ENCODE measurements around the gene TPM4. TPM values are rescaled to one million over a fixed set of nuclear protein-coding genes. Genes with fewer than 3 reads are reported as not detected.

Gene TPM4
- total and polyA plus RNA-seq, 2 of the 13 experiments (the other 11 are each of a cell fraction or from before 2014, with no cell fraction given): 180 to 188 TPM

- peak; percentile 47; the same call in 1 of the 2 replicates for TF ChIP-seq PATZ1 (CRISPR knock-in tag; IDR thresholded peaks at IDR 0.05)
- 0 out of 2 replicates have a peak, but pooled peaks have one; percentile 10 for TF ChIP-seq SALL1 (CRISPR knock-in tag; IDR thresholded peaks at IDR 0.05)
- TF ChIP-seq EP300 (IDR thresholded peaks at IDR 0.05; ENCODE audit: low read depth in 2 of 2, low read length in 2 of 2): peak in 1 of 2 experiments; percentile 65; a peak in 2 of 4 replicates
- TF ChIP-seq EP300 (CRISPR knock-in tag; IDR thresholded peaks at IDR 0.05; ENCODE audit: borderline replicate concordance): no peak; the same call in 1 of the 2 replicates
- peak; percentile 37; the same call in 1 of the 2 replicates for TF ChIP-seq ELF4 (CRISPR knock-in tag; IDR thresholded peaks at IDR 0.05; ENCODE audit: borderline replicate concordance)
- no peak for TF ChIP-seq MLLT10 (CRISPR knock-in tag; IDR thresholded peaks at IDR 0.05)
- no peak for TF ChIP-seq ESRRA (CRISPR knock-in tag; IDR thresholded peaks at IDR 0.05; ENCODE audit: low read depth)
- peak; percentile 50; the same call in 1 of the 2 replicates for TF ChIP-seq ZNF605 (CRISPR knock-in tag; IDR thresholded peaks at IDR 0.05)
- TF ChIP-seq ZNF550 (CRISPR knock-in tag; IDR thresholded peaks at IDR 0.05; ENCODE audit: borderline replicate concordance): no peak
- TF ChIP-seq DMAP1 (CRISPR knock-in tag; IDR thresholded peaks at IDR 0.05): 0 out of 2 replicates have a peak, but pooled peaks have one; percentile 49
- peak; percentile 66 for TF ChIP-seq NCOA2 (CRISPR knock-in tag; IDR thresholded peaks at IDR 0.05)
- TF ChIP-seq FOXK2 (IDR thresholded peaks at IDR 0.05): no peak
- TF ChIP-seq ZNF362 (CRISPR knock-in tag; IDR thresholded peaks at IDR 0.05; ENCODE audit: borderline replicate concordance): peak; percentile 96
- peak in 1 of 2 experiments; percentile 55; a peak in 1 of 4 replicates for TF ChIP-seq POLR2A (IDR thresholded peaks at IDR 0.05; ENCODE audit: insufficient read depth in 1 of 2, low read depth in 2 of 2, low read length in 2 of 2)
- TF ChIP-seq GMEB2 (CRISPR knock-in tag; IDR thresholded peaks at IDR 0.05; ENCODE audit: low read depth): no peak
- TF ChIP-seq SP5 (CRISPR knock-in tag; IDR thresholded peaks at IDR 0.05; ENCODE audit: borderline replicate concordance, low read depth): peak; percentile 62; the same call in 1 of the 2 replicates
- TF ChIP-seq HDAC2 (CRISPR knock-in tag; IDR thresholded peaks at IDR 0.05): peak; percentile 33; the same call in 1 of the 2 replicates
- no peak for TF ChIP-seq SOX6 (IDR thresholded peaks at IDR 0.05)
- peak; percentile 87 for TF ChIP-seq SOX6 (CRISPR knock-in tag; IDR thresholded peaks at IDR 0.05)
- no peak for TF ChIP-seq AHDC1 (CRISPR knock-in tag; IDR thresholded peaks at IDR 0.05; ENCODE audit: borderline replicate concordance)
These were observed 12.9 kb downstream of the TPM4 start (continued) for GRCh38 chr19:16089010-16089846.

Data from HepG2 (cell line).